Measurements from ENCODE around the gene RSRC1.
"Not testable (repeated sequence)": the region's sequence is repeated elsewhere in the genome, so short reads cannot be mapped to it uniquely, and the experiment has no call there.

Gene RSRC1

DNA sequence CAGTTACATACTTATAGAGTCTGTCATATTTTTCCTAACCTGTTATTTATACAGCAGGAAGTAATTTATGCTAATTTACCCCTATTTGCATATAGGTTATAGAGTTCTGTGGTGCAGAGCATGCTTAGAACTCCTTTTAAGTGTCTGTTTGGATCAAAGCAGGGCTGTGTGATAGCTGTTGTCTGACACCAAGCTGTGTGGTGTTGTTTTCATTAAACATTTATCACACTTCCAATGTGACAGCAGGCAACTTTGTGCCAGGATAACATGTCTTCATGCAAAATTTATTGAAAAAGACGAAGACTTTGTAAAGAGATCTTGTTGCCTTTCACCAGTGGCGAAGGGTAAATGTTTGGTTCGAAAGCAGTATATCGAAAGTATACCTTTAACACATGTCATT, 100.2 kb downstream of the RSRC1 start:
- Mint-ChIP-seq H3K27ac (no peak overlapping the region), H3K4me3 (no peak overlapping the region), H3K27me3 (no peaks in the 10 kb centered on the region), H3K4me1 (ENCODE audit: low read depth) (no peaks in the 10 kb centered on the region), H3K36me3 (peaks cover 36% of the 10 kb centered on the region), H3K9me3 (ENCODE audit: low read depth) (no peaks in the 10 kb centered on the region)

DNA sequence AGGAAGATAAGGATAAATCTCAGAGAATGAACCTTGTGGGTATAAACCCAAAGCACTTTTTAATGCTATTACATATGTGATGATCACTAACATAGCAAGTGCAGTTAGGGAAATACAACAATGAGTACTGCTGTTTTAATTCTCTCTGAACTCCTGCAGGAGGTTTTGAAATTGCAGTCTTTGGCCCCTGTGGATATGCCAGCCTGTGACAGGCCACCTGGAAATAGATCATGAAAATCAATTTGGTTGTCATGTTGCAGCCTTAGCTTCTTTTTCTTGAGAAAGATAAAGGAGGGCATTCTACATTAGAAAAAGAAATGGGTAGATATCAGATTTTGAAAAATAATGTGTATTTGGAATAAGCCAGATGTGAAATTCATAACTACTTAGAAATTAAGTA, 103.6 kb downstream of the RSRC1 start:
- H3K9me3 Mint-ChIP-seq (ENCODE audit: low read depth) = no peaks in the 10 kb centered on the region
- H3K36me3 Mint-ChIP-seq = peaks cover 34% of the 10 kb centered on the region
- H3K27me3 Mint-ChIP-seq = no peaks in the 10 kb centered on the region
- H3K4me3 Mint-ChIP-seq = no peak overlapping the region
- H3K27ac Mint-ChIP-seq = no peak overlapping the region
- H3K4me1 Mint-ChIP-seq (ENCODE audit: low read depth) = peaks cover 2% of the 10 kb centered on the region

DNA sequence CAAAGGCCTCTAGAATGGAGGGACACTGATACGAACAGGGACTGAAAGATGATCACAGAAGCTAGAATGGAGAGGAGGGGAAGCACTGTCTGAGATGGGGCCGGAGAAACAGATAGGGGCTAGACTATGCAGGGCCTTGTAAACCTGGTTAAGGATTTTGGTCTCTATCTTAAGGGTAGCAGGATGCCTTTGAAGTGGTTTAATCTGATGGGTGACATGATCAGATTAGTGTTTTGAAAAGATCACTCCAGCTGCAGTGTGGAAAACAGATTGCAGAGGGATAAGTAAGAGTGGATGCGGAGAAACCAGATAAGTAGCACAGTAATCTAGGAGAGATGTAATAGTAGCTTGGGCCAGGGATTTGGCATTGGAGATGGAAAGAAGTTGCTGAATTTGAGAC, 108.1 kb downstream of the RSRC1 start:
- no peak overlapping the region for H3K4me3 Mint-ChIP-seq
- H3K9me3 Mint-ChIP-seq (ENCODE audit: low read depth) = peaks cover 3% of the 10 kb centered on the region
- H3K27me3 Mint-ChIP-seq = no peaks in the 10 kb centered on the region
- H3K36me3 Mint-ChIP-seq = peaks cover 19% of the 10 kb centered on the region
- H3K27ac Mint-ChIP-seq = no peak overlapping the region
- peaks cover 5% of the 10 kb centered on the region for H3K4me1 Mint-ChIP-seq (ENCODE audit: low read depth)

DNA sequence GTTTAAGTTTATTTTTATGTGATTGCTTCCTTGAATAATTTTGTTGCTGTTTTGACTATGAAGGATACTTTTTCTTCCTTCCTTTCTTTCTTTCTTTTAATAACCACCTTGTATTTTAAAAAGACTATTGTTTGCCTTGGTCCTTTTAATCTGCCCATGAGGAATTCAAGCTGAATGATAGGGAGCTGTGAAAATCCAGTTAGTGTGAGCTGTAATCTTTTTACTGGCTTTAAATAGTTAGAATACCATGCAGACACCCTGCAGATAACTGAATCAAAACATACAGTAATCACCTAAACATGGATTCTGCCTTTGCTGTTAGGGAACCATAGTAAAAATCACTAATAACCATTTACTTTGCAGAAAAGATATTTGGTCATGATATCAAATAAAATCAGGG, 110.7 kb downstream of the RSRC1 start:
- H3K36me3 Mint-ChIP-seq = peaks cover 16% of the 10 kb centered on the region
- H3K27me3 Mint-ChIP-seq = no peaks in the 10 kb centered on the region
- H3K4me3 Mint-ChIP-seq = no peak overlapping the region
- peaks cover 4% of the 10 kb centered on the region for H3K9me3 Mint-ChIP-seq (ENCODE audit: low read depth)
- no peak overlapping the region for H3K27ac Mint-ChIP-seq
- peaks cover 8% of the 10 kb centered on the region for H3K4me1 Mint-ChIP-seq (ENCODE audit: low read depth)

DNA sequence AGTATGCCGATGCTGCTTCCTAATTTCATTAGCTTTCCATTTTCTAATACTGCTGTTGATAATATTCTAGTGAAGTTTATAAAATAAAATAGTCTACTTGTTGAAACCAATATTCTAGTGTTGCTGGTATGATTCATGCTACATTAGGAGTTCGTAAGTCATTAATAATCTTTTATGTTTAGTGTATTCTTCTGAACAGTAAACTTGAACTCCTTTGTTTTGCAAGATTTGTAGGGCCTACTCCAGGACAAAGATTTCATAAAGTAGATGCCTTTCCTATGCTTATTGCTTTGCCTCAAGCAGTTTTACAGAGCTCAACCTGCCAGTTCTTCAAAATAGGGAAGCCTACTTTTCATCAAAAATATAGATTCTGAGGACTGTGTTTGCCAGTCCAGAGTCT, 111.5 kb downstream of the RSRC1 start:
- Mint-ChIP-seq H3K4me1 (ENCODE audit: low read depth) (peaks cover 8% of the 10 kb centered on the region), H3K27me3 (no peaks in the 10 kb centered on the region), H3K36me3 (peaks cover 16% of the 10 kb centered on the region), H3K9me3 (ENCODE audit: low read depth) (peaks cover 4% of the 10 kb centered on the region), H3K27ac (no peak overlapping the region), H3K4me3 (no peak overlapping the region)

DNA sequence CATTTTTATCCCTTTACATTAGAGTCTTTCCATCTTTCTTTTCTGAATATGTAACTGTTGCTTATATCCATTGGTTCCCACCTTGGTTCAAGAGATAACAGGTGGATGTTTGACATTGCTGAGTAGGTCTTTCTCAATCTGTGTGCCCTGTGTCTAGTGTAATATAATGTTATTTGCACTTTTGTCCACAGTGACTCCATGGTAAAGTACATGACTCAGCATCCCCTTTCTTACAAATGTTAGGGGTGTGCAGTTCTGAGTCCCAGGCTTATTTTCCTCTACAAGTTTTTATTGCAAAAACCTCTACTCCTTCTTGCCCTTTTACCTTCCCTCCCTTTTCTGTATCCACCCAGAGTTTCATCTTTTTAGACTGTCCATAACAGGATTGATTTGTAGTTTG, 116.5 kb downstream of the RSRC1 start:
- Mint-ChIP-seq H3K9me3 (ENCODE audit: low read depth) (peaks cover 4% of the 10 kb centered on the region), H3K27me3 (no peaks in the 10 kb centered on the region), H3K36me3 (peaks cover 32% of the 10 kb centered on the region), H3K4me3 (no peak overlapping the region), H3K4me1 (ENCODE audit: low read depth) (peaks cover 6% of the 10 kb centered on the region), H3K27ac (no peak overlapping the region)

DNA sequence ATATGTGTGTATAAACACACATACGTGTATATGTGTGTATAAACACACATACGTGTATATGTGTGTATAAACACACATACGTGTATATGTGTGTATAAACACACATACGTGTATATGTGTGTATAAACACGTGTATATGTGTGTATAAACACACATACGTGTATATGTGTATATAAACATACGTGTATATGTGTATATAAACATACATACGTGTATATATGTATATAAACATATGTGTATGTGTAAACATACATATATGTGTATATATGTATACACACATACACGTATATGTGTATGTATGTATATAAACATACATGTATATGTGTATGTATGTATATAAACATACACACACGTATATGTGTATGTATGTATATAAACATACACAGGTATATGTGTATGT, 119.1 kb downstream of the RSRC1 start:
- not testable (repeated sequence) for H3K4me1 Mint-ChIP-seq (ENCODE audit: low read depth); H3K27me3 Mint-ChIP-seq; H3K9me3 Mint-ChIP-seq (ENCODE audit: low read depth); H3K4me3 Mint-ChIP-seq; H3K27ac Mint-ChIP-seq
- peaks cover 23% of the 10 kb centered on the region for H3K36me3 Mint-ChIP-seq

DNA sequence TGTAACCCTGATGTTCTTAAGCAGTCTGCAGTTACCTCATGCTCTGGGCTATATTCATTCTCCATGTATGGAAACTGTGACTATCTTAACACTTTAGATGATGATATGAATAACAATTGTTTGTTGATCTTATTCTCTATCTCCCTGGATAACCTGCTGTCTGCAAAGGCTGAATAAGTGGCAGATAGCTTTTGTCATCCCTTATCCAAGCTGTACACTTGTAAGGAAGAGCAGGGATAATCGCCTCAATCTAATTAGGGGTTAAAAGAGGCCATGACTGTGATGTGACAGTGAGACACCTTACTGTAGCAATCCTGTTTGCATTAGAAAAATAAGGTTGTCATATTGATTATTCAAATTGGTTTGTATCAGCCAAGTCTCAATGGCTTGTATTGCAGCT, 123.9 kb downstream of the RSRC1 start:
- no peak overlapping the region for H3K27ac Mint-ChIP-seq
- H3K4me3 Mint-ChIP-seq = no peak overlapping the region
- no peaks in the 10 kb centered on the region for H3K4me1 Mint-ChIP-seq (ENCODE audit: low read depth)
- H3K27me3 Mint-ChIP-seq = no peaks in the 10 kb centered on the region
- peaks cover 8% of the 10 kb centered on the region for H3K9me3 Mint-ChIP-seq (ENCODE audit: low read depth)
- H3K36me3 Mint-ChIP-seq = peaks cover 42% of the 10 kb centered on the region

DNA sequence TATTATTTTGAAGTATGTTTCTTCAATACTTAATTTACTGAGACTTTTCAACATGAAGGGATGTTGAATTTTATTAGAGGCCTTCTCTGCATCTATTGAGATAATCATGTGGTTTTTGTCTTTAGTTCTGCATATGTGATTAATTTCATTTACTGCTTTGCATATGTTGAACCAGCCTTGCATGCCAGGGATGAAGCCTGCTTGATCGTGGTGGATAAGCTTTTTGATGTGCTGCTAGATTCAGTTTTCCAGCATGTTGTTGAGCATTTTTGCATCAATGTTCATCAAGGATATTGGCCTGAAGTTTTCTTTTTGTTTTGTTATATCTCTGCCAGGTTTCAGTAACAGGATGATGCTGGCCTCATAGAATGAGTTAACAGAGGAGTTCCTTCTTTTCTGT, 134.4 kb downstream of the RSRC1 start:
- Mint-ChIP-seq H3K27ac (no peak overlapping the region), H3K27me3 (no peaks in the 10 kb centered on the region), H3K36me3 (peaks cover 57% of the 10 kb centered on the region), H3K4me3 (no peak overlapping the region), H3K9me3 (ENCODE audit: low read depth) (peaks cover 52% of the 10 kb centered on the region), H3K4me1 (ENCODE audit: low read depth) (no peaks in the 10 kb centered on the region)

DNA sequence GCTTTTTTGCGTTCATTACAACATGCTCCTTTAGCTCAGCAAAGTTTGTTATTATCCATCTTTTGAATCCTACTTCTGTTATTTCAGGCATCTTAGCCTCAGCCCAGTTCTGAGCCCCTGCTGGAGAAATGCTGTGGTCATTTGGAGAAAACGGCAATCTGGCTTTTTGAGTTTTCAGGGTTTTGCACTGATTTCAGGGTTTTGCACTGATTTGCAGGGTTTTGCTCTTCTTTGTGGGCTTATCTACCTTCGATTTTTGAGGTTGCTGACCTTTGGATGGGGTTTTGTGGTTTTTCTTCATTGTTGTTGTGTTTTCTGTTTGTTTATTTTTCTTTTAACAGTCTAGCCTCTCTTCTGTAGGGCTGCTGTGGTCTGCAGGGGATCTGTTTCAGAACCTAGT, 137.4 kb downstream of the RSRC1 start:
- Mint-ChIP-seq H3K27me3 (no peaks in the 10 kb centered on the region), H3K27ac (no peak overlapping the region), H3K4me3 (no peak overlapping the region), H3K36me3 (peaks cover 65% of the 10 kb centered on the region), H3K9me3 (ENCODE audit: low read depth) (peaks cover 63% of the 10 kb centered on the region), H3K4me1 (ENCODE audit: low read depth) (no peaks in the 10 kb centered on the region)

DNA sequence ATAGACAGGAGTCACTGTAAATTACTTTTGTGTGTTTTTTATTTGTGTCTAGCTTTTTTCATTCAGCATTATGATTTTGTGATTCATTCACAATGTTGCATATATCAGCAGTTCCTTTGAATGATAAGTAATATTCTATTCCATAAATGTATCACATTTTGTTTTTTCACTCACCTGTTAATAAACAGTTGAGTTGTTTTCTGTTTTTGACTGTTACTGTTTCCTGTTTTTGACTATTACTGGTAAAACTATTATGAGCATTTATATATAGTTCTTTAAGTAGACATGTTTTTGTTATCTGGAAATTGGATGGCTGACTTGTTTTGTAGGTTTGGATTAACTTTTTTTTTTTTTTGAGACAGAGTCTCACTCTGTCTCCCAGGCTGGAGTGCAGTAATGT, 138.4 kb downstream of the RSRC1 start:
- H3K27me3 Mint-ChIP-seq = no peaks in the 10 kb centered on the region
- H3K4me1 Mint-ChIP-seq (ENCODE audit: low read depth) = no peaks in the 10 kb centered on the region
- H3K4me3 Mint-ChIP-seq = no peak overlapping the region
- no peak overlapping the region for H3K27ac Mint-ChIP-seq
- H3K36me3 Mint-ChIP-seq = peaks cover 69% of the 10 kb centered on the region
- peaks cover 71% of the 10 kb centered on the region for H3K9me3 Mint-ChIP-seq (ENCODE audit: low read depth)

DNA sequence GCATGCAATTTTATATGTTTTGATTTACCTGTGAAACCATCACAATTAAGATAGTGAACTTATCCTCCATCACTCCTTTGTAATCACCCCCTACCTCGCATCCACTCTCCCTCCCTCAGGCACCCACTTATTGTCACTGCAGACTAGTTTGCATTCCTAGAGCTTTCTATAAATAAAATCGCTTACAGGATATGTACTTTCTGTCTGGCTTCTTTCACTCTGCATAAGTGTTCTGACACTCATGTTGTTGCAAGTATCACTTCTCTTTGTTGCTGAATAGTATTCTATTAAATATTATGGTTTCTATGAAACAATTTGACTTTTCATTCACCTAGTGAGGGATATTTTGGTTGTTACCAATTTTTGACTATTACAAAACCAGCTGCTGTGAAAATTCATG, 139.3 kb downstream of the RSRC1 start:
- Mint-ChIP-seq H3K4me3 (no peak overlapping the region), H3K27me3 (no peaks in the 10 kb centered on the region), H3K4me1 (ENCODE audit: low read depth) (no peaks in the 10 kb centered on the region), H3K9me3 (ENCODE audit: low read depth) (peaks cover 62% of the 10 kb centered on the region), H3K36me3 (peaks cover 66% of the 10 kb centered on the region), H3K27ac (no peak overlapping the region)

DNA sequence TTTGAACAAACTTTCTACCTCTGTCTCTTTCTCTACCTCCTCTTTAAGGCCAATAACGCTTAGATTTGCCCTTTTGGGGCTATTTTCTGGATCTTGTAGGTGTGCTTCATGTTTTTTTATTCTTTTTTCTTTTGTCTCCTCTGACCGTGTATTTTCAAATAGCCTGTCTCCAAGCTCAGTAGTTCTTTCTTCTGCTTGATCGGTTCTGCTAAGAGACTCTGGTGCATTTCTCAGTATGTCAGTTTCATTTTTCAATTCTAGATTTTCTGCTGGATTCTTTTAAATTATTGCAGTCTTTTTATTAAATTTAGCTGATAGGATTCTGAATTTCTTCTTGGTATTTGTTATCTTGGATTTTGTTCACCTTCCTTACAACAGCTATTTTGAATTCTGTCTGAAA, 148.7 kb downstream of the RSRC1 start:
- peaks cover 5% of the 10 kb centered on the region for H3K4me1 Mint-ChIP-seq (ENCODE audit: low read depth)
- no peaks in the 10 kb centered on the region for H3K27me3 Mint-ChIP-seq
- H3K4me3 Mint-ChIP-seq = no peak overlapping the region
- H3K9me3 Mint-ChIP-seq (ENCODE audit: low read depth) = peaks cover 20% of the 10 kb centered on the region
- no peak overlapping the region for H3K27ac Mint-ChIP-seq
- peaks cover 54% of the 10 kb centered on the region for H3K36me3 Mint-ChIP-seq

DNA sequence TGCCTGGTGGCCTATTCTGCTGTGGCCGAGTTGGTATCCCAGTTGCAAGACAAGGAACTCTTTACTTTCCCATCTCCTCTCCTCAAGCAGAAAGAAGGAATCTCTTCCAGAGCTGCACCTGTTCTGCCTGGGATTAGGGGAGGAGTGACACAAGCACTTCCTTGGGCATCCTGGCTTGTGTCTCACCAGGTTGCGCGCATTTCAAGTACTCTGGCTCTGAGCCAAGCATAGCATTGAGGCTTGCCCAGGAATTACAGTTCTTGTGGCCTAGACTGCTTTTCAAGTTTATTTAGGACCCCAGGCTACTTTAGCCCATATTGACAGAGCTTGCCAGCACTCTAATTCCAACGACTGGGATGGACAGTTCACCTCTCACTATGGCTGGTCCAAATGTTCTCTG, 150.5 kb downstream of the RSRC1 start:
- H3K27ac Mint-ChIP-seq = no peak overlapping the region
- H3K9me3 Mint-ChIP-seq (ENCODE audit: low read depth) = peaks cover 25% of the 10 kb centered on the region
- peaks cover 5% of the 10 kb centered on the region for H3K4me1 Mint-ChIP-seq (ENCODE audit: low read depth)
- H3K4me3 Mint-ChIP-seq = no peak overlapping the region
- H3K27me3 Mint-ChIP-seq = no peaks in the 10 kb centered on the region
- H3K36me3 Mint-ChIP-seq = peaks cover 53% of the 10 kb centered on the region

DNA sequence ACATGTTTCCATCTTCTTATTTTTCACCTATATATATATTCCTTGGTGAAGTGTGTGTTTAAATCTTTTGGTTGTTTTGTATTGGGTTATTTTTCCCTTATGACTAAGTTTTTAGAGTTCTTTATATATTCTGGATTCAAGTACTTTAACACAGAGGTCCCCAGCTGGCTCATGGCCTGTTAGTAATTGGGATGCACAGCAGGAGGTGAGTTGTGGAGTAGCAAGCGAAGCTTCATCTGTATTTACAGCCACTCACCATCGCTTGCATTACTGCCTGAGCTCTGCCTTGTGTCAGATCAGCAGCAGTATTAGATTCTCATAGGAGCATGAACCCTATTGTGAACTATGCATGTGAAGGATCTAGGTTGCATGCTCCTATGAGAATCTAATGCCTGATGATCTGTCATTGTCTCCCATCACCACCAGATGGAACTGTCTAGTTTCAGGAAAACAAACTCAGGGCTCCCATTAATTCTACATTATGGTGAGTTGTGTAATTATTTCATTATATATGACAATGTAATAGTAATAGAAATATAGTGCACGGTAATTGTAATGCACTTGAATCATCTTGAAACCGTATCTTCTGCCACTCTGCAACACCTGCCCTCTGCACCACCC, 151.6 kb downstream of the RSRC1 start:
- peaks cover 49% of the 10 kb centered on the region for H3K36me3 Mint-ChIP-seq
- no peak overlapping the region for H3K27ac Mint-ChIP-seq
- H3K9me3 Mint-ChIP-seq (ENCODE audit: low read depth) = peaks cover 30% of the 10 kb centered on the region
- H3K4me3 Mint-ChIP-seq = no peak overlapping the region
- H3K27me3 Mint-ChIP-seq = no peaks in the 10 kb centered on the region
- H3K4me1 Mint-ChIP-seq (ENCODE audit: low read depth) = peaks cover 5% of the 10 kb centered on the region

DNA sequence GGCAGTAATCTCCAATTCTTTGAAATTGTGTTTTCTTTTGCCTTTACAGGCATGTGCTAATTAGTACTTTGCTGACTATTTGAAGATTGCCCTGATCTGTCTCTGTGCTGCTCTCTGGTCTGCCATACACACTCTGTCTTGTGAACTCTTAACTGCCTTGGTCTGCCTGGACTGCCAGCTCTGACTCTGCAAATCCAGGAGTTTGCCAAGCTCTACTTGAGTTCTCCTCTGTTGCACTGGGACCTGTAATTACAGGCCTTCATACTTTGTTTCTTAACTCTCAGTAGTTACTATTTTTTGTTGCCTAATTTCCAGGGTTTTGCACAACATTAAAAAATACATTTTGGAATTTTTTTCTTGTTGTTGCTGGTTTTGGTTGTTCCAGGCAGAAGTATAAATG, 155.0 kb downstream of the RSRC1 start:
- no peak overlapping the region for H3K27ac Mint-ChIP-seq
- H3K4me3 Mint-ChIP-seq = no peak overlapping the region
- H3K36me3 Mint-ChIP-seq = peaks cover 48% of the 10 kb centered on the region
- H3K4me1 Mint-ChIP-seq (ENCODE audit: low read depth) = no peaks in the 10 kb centered on the region
- peaks cover 31% of the 10 kb centered on the region for H3K9me3 Mint-ChIP-seq (ENCODE audit: low read depth)
- H3K27me3 Mint-ChIP-seq = no peaks in the 10 kb centered on the region
